Lung (tissue), 12 donors: Measurements from ENCODE around the gene FAM216A. TPM values are rescaled to one million over a fixed set of nuclear protein-coding genes. Genes with fewer than 3 reads are reported as not detected.

Source experiments
- ATAC-seq: fragments of 200-7000 bp; cut with Tn5 transposase; one replicate; pipeline ENCODE4 v1.9.1; 2020; ENCODE audit warnings: moderate number of reproducible peaks; ENCODE audit not compliant: insufficient read depth, low FRiP score
- DNase-seq, 3 donors: peaks; one replicate each; pipeline ENCODE4 v3.0.0-alpha.2; 2013 to 2017
- H3K27ac ChIP-seq, 2 donors: one replicate each; pipeline ENCODE4 v1.5.1; 2013; ENCODE audit warnings: mild to moderate bottlenecking in 2 of 2, moderate library complexity in 2 of 2, control low read depth in 1 of 2, inconsistent platforms in 1 of 2, low read depth in 1 of 2, low read length in 1 of 2
- H3K27me3 ChIP-seq, 3 donors: one replicate each; pipeline ENCODE4 v1.5.1; 2013; ENCODE audit warnings: low read length in 2 of 3; ENCODE audit not compliant: control insufficient read depth in 3 of 3, insufficient read depth in 3 of 3
- H3K36me3 ChIP-seq, 4 donors: one replicate each; pipeline ENCODE4 v1.5.1; 2013; ENCODE audit warnings: low read length in 4 of 4, mild to moderate bottlenecking in 1 of 4, moderate library complexity in 1 of 4; ENCODE audit not compliant: control insufficient read depth in 4 of 4, insufficient read depth in 4 of 4
- H3K4me1 ChIP-seq, 5 donors: one replicate each; pipeline ENCODE4 v1.5.1; 2013; ENCODE audit warnings: low read length in 5 of 5, mild to moderate bottlenecking in 2 of 5, moderate library complexity in 1 of 5; ENCODE audit not compliant: control insufficient read depth in 5 of 5, insufficient read depth in 5 of 5
- H3K4me3 ChIP-seq: one replicate; pipeline ENCODE4 v1.5.1; 2013; ENCODE audit warnings: mild to moderate bottlenecking, control low read depth, moderate library complexity
- H3K9ac ChIP-seq, 2 donors: one replicate each; pipeline ENCODE4 v1.5.1; 2013; ENCODE audit warnings: low read length in 2 of 2, control low read depth in 1 of 2; ENCODE audit not compliant: insufficient read depth in 1 of 2
- H3K9me3 ChIP-seq, 4 donors: one replicate each; pipeline ENCODE4 v1.5.1; 2013; ENCODE audit warnings: low read length in 3 of 4, mild to moderate bottlenecking in 1 of 4, moderate library complexity in 1 of 4; ENCODE audit not compliant: control insufficient read depth in 4 of 4, insufficient read depth in 3 of 4
- CTCF ChIP-seq: IDR thresholded peaks from 2 replicates; pipeline ENCODE4 v1.5.1; 2012; ENCODE audit warnings: mild to moderate bottlenecking; ENCODE audit errors: control extremely low read depth, extremely low read depth
- WGBS, 2 donors: extraction: QIAGEN DNeasy Blood & Tissue Kit; methylation state at CpG; one replicate each; pipeline ENCODE4 v1.1.7; 2013; 5-methylcytosine and 5-hydroxymethylcytosine counted together
- polyA plus RNA-seq, 2 donors: library from polyadenylated mRNA; stranded (reverse); fragments of 200-250 nt; gene quantifications; one replicate each; pipeline ENCODE4 v1.2.1, GENCODE V29; 2013
- total RNA-seq, 2 donors: library from RNA; depleted of rRNA in 1 of 2; stranded (reverse); fragments of >200 nt in 1 of 2; gene quantifications; one replicate each; pipeline ENCODE4 v1.2.1, GENCODE V29; 2014 to 2021
- donor health status: control.
- donor health status: control.
- donor health status: Bipolar disorder and iron deficiency.
- donor health status: healthy.
- donor health status: DM: yes; HTN: yes; CAD: no.

Gene FAM216A
- total and polyA plus RNA-seq, 4 donors = 2.9 to 6.4 (median 5.2) TPM

- Histone ChIP-seq H3K4me1 (peaks cover 0 to 11% (median 5%) of the 10 kb centered on the region in 5 donors), H3K9ac (peak within 1 kb of the TSS; percentile 86 to 88), H3K36me3 (peaks cover 0 to 13% (median 5%) of the 10 kb centered on the region in 4 donors), H3K27ac (peak within 1 kb of the TSS; percentile 85 to 89), H3K27me3 (no peaks in the 10 kb centered on the region), H3K9me3 (no peaks in the 10 kb centered on the region), H3K4me3 (peak within 1 kb of the TSS; percentile 66)
- peak; percentile 95 to 97 (median 97) for DNase-seq
- WGBS, 2 donors = 0 to 1% methylated on average over 43 to 51 of the region's 51 CpGs
- peak; percentile 93 for TF ChIP-seq CTCF
- peak; percentile 96 for ATAC-seq
Observed at GRCh38 chr12:110449799-110450497, 18.7 kb upstream of the FAM216A start, which contains the start of gene ARPC3. ARPC3 (minus strand) TSS chr12:110450337; CDS start chr12:110450260, 77 bp downstream.

GRCh38 chr12:110451263-110451662 is 17.4 kb upstream of the FAM216A start:
- WGBS, 2 donors = 67 to 75% methylated on average over 1 of the region's 1 CpG
- DNase-seq = no peak
- no peak overlapping the region for H3K27ac ChIP-seq
- no peak overlapping the region for H3K4me3 ChIP-seq
- no peak for TF ChIP-seq CTCF
- H3K27me3 ChIP-seq = no peaks in the 10 kb centered on the region
- H3K9me3 ChIP-seq = no peaks in the 10 kb centered on the region
- H3K4me1 ChIP-seq = peaks cover 0 to 8% (median 5%) of the 10 kb centered on the region in 5 donors
- ATAC-seq = no peak
- peaks cover 0 to 10% (median 3%) of the 10 kb centered on the region in 4 donors for H3K36me3 ChIP-seq
- no peak overlapping the region for H3K9ac ChIP-seq

GRCh38 chr12:110453569-110454296 is 14.9 kb upstream of the FAM216A start:
- 81 to 84% methylated on average over 4 of the region's 4 CpGs for WGBS, 2 donors
- H3K4me1 ChIP-seq = peaks cover 0 to 5% (median 3%) of the 10 kb centered on the region in 5 donors
- DNase-seq = no peak
- no peak for ATAC-seq
- no peak for TF ChIP-seq CTCF
- H3K9ac ChIP-seq = no peak overlapping the region
- no peaks in the 10 kb centered on the region for H3K9me3 ChIP-seq
- no peaks in the 10 kb centered on the region for H3K27me3 ChIP-seq
- H3K36me3 ChIP-seq = peaks cover 2 to 19% (median 5%) of the 10 kb centered on the region in 4 donors
- no peak overlapping the region for H3K27ac ChIP-seq
- H3K4me3 ChIP-seq = no peak overlapping the region
